HG03095 (cell line): Measurements from ENCODE around the gene SLC22A5.
"Not testable (repeated sequence)": the region's sequence is repeated elsewhere in the genome, so short reads cannot be mapped to it uniquely, and the experiment has no call there.

ENCODE experiments used
- ATAC-seq: cut with Tn5 transposase; IDR thresholded peaks from one replicate; pipeline ENCODE4 v1.9.1; 2021; ENCODE audit warnings: moderate library complexity; ENCODE audit not compliant: unreplicated experiment

The SLC22A5 gene

GRCh38 chr5:132426525-132427138 lies 57.1 kb downstream of the SLC22A5 start:
- peak; percentile 33 for ATAC-seq

GRCh38 chr5:132427281-132428146 lies 58.0 kb downstream of the SLC22A5 start:
- no peak for ATAC-seq

DNA sequence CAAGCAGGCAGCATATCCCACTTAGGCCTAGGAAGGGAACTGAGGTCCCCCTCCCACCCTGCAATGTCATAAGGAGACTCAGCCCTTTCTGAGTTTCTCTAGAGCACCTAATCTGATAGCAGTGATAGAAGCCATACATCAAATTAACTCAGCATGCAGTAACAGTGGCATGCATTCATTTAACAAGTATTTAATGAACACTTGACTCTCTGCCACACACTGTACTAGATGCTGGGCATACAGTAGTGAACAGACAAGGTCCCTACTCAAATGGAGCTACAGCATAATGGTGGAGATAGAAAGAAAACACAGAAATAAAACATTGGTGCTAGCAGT lies 58.6 kb downstream of the SLC22A5 start:
- no peak for ATAC-seq

GRCh38 chr5:132428484-132429462 lies 59.3 kb downstream of the SLC22A5 start:
- no peak for ATAC-seq

DNA sequence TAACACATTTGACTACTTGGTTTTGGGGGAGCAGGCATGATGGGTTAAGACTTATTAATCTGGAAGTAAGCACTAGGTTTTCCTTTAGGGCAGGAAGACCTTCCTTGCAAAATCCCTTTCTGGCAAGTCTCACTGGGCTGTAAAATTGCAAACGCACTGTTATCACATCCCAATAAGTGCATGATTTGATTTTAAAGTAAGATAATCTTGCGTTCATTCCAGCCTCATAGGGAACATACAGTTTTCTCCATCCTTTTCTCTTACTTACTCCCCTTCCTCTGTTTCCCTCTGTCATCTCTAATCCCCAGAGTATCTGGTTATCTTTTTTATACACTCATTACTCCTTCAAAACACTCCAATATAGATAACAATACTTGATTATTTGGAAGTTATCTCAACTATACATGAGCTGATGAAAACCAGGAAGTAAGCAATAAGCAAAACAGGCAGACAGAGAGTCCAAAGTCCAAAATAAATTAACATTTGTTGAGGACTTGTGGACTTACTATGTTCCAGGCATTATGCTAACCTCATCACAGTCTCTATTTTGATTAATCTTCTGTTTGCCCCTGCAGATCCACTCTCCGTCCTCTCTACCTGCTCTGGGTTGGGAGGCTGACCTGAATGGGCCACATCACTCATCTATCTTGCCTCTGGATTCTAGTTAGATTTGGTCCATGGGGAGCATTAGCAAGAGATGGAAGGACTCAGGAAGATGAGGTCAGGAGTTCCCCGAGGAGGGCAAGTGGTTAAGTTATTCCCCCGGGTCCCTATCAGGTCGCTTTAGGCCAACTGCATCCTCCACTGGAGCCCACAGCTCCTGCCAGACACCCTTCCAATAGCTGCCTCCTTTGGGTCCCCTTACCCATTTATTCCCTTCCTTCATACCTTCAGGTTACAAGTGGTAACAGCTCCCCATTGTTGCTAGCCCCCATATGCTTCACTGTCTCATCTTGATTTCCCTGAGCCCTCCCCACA lies 60.2 kb downstream of the SLC22A5 start:
- ATAC-seq, result no peak

DNA sequence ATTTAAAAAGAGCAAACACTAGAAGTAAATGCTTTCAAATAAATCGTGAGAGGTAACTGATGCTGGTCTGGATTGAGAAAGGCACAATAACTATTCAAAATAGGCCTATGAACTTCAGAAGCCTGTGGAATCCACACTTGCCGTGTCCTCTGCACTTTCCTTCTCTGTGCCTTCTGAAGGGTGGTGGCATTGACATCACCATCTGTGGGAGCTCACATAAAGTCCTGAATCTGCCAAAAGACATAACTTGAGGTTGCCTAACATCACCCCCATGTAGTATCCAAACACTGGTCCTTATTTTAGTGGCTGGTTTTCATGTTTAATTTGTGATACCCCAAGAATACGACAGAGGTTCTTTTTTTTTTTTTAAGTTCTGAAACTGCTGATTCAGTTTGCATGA lies 61.2 kb downstream of the SLC22A5 start:
- ATAC-seq, result no peak

GRCh38 chr5:132431632-132432031 lies 62.1 kb downstream of the SLC22A5 start:
- no peak for ATAC-seq

DNA sequence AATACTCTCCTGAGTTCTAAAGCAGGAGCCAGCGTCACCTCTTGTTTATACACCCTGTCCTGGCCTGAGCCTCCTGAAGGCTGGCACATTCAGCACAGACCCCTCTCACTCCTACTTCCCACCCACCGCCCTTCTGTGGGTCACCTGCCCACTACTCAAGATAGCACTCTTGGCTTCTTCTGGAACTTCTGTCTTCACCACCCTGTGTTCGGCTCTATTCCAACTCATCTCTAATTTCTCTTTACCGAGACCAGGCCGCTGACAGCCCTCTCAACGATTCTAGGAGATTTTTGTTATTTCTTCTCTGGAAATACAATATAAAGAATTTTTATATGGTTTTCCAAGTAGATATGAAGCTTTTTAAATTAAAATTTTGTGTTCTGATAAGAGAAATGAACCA lies 63.6 kb downstream of the SLC22A5 start:
- no peak for ATAC-seq

- no peak for ATAC-seq
These were observed 65.1 kb downstream of the SLC22A5 start for GRCh38 chr5:132434416-132435286.

DNA sequence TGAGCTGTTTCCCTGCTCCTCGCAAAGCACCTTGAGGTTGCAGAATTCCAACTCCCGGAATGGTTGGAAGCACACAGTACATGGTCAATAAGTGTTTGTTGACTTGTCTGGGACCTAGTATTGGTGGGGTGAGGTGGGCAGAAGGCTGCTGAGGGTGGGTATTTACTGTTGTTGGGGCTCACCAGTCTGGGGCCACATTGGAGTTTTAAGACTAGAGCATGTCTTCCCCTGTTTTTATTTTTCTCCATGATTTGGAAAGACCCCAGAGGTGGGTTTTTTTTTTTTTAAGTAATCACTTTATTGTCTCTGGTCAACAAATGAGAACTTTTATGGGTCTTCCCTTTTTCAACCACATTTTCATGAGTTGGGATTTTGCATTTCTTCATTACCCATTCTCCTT lies 65.9 kb downstream of the SLC22A5 start:
- ATAC-seq, result no peak

- no peak for ATAC-seq
These were observed 66.4 kb downstream of the SLC22A5 start for GRCh38 chr5:132435886-132436285.

DNA sequence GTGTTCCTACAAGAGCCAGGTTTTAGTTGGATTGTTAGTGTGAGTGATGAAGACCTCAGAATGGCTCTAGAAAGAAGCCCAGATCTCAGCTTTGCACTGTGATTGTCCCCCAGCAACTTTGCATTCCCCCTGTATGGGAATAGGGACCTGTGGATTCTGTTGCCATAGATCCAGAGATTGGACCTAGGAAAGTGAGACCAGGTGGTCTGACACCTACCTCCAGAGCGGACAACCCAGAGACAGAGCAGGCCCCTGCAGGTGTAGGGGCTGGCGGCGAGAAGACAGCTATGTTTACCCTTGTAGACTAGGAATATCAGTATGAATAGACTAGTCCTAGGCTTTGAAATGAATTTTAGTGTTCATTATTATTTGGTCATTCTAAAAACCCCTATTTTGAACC lies 67.4 kb downstream of the SLC22A5 start:
- no peak for ATAC-seq

DNA sequence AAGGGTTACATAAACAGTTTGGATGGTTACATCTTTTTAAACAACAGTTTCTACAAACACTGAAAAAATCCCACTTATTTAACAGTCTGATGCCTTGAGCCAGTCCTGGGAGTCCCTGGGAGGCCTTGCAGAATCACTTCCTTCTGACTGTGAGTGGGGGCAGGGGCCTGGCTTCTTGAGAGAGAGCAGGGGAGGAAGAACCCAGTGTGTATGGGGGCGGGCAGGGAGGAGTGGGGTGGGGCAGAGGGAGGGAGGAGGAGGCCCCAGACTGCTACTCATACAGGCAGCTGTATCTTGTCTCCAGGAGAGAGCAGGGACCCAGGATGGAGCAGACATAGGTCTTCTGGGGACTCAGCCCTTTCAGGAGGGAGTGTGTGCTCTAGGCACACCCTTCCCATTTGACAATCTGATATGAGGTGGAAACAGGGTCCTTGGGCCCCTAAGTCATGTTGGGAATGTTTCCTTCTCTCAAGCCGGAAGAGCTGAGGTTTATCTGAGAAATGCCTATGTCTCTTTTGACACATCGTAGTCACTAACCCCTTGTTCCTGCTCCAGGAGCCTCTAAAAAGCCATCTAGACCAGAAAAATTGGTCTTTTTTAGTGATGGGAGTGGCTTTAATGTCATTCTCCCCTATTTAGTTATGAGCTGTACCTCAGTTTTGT lies 68.2 kb downstream of the SLC22A5 start:
- peak; percentile 86 for ATAC-seq

- not testable (repeated sequence) for ATAC-seq
These were observed 68.7 kb downstream of the SLC22A5 start for GRCh38 chr5:132438267-132438645.

GRCh38 chr5:132438917-132439316 lies 69.4 kb downstream of the SLC22A5 start:
- ATAC-seq, result no peak

DNA sequence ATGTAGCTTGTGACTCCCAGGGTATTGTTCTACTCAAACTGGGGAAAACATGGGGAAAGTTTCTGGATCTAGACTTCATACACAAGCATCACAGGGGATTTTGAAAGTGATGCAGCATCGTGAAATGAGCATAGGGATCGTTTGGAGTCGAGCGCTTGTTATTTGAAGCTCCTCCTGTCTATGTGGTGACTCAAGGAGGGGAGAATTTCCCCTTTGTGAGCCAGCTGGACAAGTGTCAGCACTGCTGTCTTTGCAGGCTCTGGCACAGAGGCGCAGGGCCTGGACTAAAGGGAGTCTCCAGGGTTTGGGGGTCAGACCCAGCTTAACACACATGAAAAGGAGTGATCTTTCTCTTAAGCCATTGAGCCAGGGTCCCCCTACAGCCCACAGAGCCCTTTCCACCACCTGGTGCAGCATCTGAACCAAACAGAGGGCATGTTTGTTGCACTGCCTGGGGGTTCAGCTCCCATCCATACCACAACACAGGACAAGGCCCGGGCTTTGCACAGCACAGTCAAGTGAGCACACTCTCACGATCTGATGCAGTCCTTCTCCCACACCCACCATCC lies 70.1 kb downstream of the SLC22A5 start:
- no peak for ATAC-seq

GRCh38 chr5:132444061-132444460 lies 74.6 kb downstream of the SLC22A5 start:
- ATAC-seq, result no peak
